Fibroblast of pulmonary artery (primary cell): Measurements from ENCODE around the gene HOXC12.

Source experiments
- DNase-seq: peaks from one replicate; pipeline ENCODE4 v3.0.0-alpha.2; 2010; ENCODE audit warnings: low read depth
- H3K4me3 ChIP-seq: replicated peaks from 2 replicates; pipeline ENCODE4 v1.5.1; 2011; ENCODE audit warnings: low read depth, mild to moderate bottlenecking, control low read depth, low read length, moderate library complexity
- CTCF ChIP-seq: IDR thresholded peaks from 2 replicates; pipeline ENCODE4 v1.5.1; 2011; ENCODE audit warnings: mild to moderate bottlenecking, control low read depth, low read length, inconsistent platforms; ENCODE audit errors: missing control alignments

HOXC12 gene

GRCh38 chr12:53977596-53978445 is 23.1 kb downstream of the HOXC12 start:
- DNase-seq, result no peak
- H3K4me3 ChIP-seq, result no peak overlapping the region
- TF ChIP-seq CTCF, result no peak

- H3K4me3 ChIP-seq, result no peak overlapping the region
- no peak for DNase-seq
- TF ChIP-seq CTCF, result no peak
Measured at GRCh38 chr12:53978477-53979356, 24.0 kb downstream of the HOXC12 start.

- no peak overlapping the region for H3K4me3 ChIP-seq
- TF ChIP-seq CTCF, result no peak
- DNase-seq, result no peak
Measured at GRCh38 chr12:53980104-53980801, 25.6 kb downstream of the HOXC12 start.

GRCh38 chr12:53980802-53981496 is 26.2 kb downstream of the HOXC12 start:
- no peak for TF ChIP-seq CTCF
- H3K4me3 ChIP-seq, result no peak overlapping the region
- DNase-seq, result no peak

GRCh38 chr12:53981634-53982565 is 27.2 kb downstream of the HOXC12 start:
- TF ChIP-seq CTCF, result no peak
- no peak for DNase-seq
- no peak overlapping the region for H3K4me3 ChIP-seq
